GM12865 (cell line): ENCODE measurements around the gene F8A3.
"Not testable (repeated sequence)": the region's sequence is repeated elsewhere in the genome, so short reads cannot be mapped to it uniquely, and the experiment has no call there.

Experiments used
- DNase-seq: peaks from one replicate; pipeline ENCODE4 v3.0.0; 2010; ENCODE audit warnings: low read depth
- H3K4me3 ChIP-seq: 2 replicates; pipeline ENCODE4 v1.5.1; 2011; ENCODE audit warnings: mild to moderate bottlenecking, low read depth, low read length, control low read depth
- TF ChIP-seq, protein P1 (sequence below): IDR thresholded peaks from 2 replicates; pipeline ENCODE4 v1.5.1; 2011; ENCODE audit warnings: low read length, control low read depth, low read depth, inconsistent platforms; ENCODE audit not compliant: insufficient read depth; ENCODE audit errors: missing control alignments

Gene F8A3

DNA sequence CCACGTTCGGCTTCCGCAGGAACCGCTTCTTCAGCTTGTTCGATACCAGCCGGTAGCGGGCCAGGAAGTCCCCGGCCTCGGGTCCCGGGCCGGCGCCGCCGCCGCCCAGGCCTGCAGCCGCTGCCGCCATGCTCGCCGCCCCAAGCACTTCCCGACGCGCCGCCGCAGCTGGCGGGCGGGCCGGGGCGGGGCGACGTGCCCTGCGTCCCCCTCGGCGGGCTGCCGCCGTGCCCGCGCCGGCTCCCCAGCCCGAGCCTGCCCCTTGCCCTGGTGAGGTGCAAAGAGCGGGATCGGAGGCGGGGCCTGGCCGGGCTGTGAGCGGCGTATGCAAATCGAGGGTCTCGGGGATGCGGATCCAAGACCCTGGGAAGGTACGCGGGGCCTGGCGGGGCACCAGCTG, at the start of gene F8A3:
TSS of gene F8A3 (minus strand) at position 150 of the 400 bp plus-strand sequence. CDS start at position 130, 20 bp downstream.
- DNase-seq, H3K4me3 ChIP-seq: not testable (repeated sequence)

DNA sequence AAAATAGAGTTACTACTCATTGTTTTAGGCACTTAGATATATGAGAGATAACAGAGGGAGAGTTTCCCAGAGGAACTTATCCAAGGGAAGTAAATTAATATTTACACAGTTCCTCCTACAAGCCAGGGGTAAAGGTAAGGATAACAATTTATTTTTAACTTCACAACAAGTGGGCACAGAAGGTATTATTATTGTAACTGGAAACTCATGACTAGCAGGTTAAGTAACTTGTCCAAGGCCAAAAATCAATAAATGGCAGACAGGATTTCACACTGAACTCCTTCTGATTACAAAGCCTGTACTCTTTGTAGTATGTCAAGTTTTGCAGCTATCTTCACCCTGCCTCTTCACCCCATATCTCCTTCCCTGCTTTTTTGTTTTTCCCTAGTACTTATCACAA, 46.9 kb upstream of the F8A3 start:
- H3K4me3 ChIP-seq, result no peak overlapping the region
- TF ChIP-seq, protein P1, sequence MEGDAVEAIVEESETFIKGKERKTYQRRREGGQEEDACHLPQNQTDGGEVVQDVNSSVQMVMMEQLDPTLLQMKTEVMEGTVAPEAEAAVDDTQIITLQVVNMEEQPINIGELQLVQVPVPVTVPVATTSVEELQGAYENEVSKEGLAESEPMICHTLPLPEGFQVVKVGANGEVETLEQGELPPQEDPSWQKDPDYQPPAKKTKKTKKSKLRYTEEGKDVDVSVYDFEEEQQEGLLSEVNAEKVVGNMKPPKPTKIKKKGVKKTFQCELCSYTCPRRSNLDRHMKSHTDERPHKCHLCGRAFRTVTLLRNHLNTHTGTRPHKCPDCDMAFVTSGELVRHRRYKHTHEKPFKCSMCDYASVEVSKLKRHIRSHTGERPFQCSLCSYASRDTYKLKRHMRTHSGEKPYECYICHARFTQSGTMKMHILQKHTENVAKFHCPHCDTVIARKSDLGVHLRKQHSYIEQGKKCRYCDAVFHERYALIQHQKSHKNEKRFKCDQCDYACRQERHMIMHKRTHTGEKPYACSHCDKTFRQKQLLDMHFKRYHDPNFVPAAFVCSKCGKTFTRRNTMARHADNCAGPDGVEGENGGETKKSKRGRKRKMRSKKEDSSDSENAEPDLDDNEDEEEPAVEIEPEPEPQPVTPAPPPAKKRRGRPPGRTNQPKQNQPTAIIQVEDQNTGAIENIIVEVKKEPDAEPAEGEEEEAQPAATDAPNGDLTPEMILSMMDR, result no peak
- DNase-seq, result no peak

DNA sequence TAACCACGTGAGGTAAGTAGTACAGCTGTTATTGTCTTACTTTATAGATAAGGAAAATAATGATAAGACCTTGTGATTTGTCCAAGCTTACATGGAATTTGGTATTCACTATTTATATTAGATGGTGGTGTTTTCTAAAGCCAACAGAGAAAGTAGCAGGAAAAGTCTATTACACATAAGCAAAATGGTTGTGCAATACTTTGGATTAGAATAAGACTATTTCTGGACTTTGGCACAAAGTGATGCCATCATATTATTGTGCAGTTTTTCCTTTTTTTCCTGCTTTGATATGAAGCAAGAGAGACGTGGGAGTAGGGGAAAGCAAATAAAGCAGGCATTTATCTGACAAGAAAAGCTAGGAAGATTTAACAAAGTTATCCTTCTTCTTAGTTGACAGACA, 36.7 kb upstream of the F8A3 start:
- not testable (repeated sequence) for H3K4me3 ChIP-seq

DNA sequence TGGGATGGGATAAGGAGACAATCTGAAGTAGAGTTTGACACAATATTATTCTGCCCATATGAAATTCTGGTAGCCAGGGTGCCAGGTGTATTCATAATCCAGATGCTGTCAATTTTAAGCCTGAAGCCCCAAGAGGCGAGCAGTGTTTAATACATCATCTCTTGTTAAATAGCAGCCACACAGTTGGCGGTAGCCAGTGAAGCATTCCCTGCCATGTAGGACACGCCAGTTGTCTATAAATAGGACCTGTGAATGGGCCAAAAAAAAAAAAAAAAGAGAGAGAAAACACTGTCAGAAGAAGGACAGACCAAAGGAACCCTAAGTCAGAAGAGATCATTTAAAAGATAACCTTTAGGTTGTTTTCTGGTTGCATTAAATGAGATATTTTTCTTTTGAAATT, 33.0 kb upstream of the F8A3 start:
- not testable (repeated sequence) for H3K4me3 ChIP-seq, DNase-seq

More for the DNA sequence above, 36.7 kb upstream of the F8A3 start:
- DNase-seq, result not testable (repeated sequence)

DNA sequence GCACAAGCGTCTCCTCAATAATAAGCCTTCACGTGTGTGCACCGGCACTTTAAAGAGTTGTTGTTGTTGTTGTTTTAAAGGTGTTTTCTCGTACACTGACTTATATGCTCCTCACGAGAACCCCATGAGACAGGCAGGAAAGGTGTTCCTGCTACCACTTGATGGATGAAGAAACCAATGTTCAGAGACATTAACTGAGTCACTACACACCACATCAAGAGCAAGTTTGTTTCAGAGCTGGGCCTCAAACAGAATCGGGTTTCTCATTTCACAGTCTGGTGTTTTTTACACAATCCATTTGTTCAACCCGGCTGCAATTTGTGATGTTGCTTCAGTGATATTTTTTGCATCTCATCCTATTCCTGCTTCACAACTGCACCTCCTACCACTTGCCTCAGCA, 18.7 kb upstream of the F8A3 start:
- H3K4me3 ChIP-seq, DNase-seq: not testable (repeated sequence)

DNA sequence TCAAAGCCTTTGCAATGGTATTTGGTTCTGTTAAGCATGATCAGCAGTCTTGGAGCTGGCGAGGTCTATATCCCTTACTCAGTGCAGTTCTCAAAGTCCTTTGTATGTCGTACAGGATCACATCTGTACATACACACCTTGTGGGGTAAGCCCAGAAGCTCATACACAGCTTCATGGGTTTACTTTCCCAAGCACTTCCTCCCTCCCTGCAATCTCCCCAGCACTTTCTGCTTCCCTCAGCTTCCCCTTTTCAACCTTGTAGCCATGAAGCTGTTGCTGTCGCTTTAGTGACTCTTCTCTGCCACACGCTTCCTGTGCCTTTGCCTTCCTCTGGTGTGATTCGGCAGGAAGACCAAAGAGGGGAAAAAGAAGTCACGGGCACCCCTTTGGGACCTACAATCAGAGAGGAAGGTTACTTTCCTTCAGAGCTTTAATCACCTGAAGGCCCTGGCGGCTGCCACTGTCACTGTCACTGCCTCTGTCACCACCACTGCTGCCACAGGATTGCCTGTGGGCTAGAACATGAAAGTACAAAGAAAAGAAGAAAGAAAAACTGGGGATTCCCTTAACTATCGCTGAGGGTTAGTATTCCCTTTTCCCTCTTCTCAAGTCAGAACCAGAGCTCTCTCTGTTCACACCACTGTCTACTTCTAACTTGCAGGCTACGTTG, 8.0 kb upstream of the F8A3 start:
- DNase-seq, H3K4me3 ChIP-seq: not testable (repeated sequence)

DNA sequence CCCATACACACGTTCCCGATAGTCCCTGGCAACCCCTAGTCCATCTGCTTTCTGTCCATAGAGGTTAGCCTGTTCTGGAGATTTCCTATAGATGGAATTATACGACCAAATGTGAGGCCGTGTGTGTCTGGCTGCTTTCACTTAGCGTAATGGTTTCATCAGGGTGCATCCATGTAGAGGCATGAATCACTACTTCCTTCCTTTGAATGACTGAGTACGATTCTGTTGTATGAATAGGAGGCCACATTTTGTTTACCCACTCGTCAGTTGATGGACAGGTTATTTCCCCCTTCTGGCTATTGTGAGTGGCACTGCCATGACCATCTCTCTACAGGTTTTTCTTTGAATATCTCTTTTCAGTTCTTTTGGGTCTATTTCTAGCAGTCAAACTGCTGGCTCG, 2.1 kb upstream of the F8A3 start:
- not testable (repeated sequence) for H3K4me3 ChIP-seq, DNase-seq

DNA sequence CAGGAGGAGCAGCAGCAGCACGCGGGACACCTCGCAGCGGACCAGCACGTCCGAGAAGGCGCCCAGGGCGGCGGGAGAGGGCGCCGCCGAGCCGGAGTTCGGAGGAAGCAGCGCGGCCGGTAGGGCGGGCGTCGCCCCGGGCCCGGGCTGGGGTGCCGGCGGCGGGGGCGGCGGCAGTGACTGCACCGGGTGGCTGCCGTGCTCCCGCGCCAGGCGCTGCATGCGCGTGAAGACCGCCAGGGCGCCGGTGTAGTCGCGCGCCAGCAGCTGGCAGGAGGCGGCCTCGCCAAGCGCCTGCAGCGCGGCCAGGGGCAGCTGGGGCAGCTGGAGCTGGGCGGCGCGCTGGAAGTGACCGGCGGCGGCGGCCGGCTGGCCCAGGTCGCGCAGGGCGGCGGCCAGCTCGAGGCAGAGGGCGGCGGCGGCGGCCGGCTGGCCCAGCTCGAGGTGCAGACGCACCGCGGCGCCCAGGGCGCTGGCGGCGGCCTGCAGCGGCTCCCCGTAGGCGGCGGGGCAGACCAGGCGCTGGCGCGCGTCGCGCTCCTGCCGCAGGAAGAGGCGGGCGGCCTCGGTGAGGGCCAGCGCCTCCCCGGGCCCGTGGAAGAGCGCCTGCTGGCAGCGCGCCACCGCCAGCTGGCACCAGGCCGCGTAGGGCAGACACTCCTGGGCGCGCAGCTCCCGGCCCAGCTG, 516 bp downstream of the F8A3 start:
- H3K4me3 ChIP-seq, DNase-seq: not testable (repeated sequence)

DNA sequence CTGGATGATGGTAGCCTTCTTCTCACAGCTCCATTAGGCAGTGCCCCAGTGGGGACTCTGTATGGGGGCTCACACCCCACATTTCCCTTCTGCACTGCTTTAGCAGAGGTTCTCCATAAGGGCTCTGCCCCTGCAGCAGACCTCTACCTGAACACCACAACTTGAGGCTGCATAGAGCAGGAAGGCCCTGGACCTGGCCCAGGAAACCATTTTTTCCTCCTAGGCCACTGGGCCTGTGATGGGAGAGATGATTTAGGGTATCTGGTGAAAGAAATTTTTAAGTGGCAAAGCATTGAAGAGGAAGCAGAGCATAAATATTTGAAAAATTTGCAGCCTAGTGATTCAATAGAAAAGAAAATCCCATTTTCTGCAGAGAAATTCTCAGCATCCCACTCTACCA, 17.3 kb downstream of the F8A3 start:
- DNase-seq, result no peak
- H3K4me3 ChIP-seq, result no peak overlapping the region
- TF ChIP-seq, protein P1, result no peak

DNA sequence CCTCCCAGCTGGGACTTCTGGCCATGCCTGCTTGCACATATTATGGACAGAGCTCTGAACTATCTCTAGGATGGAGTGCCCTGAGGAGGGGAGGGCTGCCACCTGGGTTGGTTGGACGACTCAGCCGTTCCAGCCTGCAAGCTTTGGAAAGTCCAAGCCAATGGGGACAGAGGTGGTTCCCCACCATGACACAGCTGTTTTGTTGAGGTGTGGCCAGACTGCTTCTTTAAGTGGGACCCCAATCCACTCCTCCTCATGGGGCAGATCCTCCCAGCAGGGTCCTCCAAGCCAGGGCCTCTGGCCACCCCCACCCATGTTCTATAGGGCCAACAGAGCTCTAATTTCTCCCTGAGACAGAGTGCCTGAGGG, 22.7 kb downstream of the F8A3 start:
- TF ChIP-seq, protein P1, result no peak
- no peak for DNase-seq

More for the DNA sequence above, 22.7 kb downstream of the F8A3 start:
- no peak overlapping the region for H3K4me3 ChIP-seq
